Suppressor macrophage treated with lipopolysaccharide for 4 hours (primary cell): Measurements from ENCODE around the gene RRP36.
"Not testable (repeated sequence)": the region's sequence is repeated elsewhere in the genome, so short reads cannot be mapped to it uniquely, and the experiment has no call there.

Experiments used
- DNase-seq: peaks from one replicate; pipeline ENCODE4 v3.0.0-alpha.2; 2020

Gene RRP36

GRCh38 chr6:43040542-43041257 is 19.3 kb downstream of the RRP36 start:
- no peak for DNase-seq

DNA sequence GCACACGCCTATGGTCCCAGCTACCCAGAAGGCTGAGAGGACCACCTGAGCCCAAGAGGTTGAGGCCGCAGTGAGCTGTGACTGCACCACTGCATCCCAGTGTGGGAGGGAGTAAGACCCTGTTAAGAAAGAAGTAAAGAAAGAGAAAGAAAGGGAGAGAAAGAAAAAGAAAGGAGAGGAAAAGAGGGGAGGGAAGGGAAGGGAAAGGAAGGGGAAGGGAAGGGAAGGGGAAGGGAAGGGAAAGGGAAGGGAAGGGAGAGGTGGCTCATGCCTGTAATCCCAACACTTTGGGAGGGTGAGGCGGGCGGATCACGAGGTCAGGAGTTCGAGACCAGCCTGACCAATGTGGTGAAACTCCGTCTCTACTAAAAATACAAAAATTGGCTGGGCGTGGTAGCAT is 20.1 kb downstream of the RRP36 start:
- not testable (repeated sequence) for DNase-seq

- no peak for DNase-seq
Measured at GRCh38 chr6:43043310-43043709, 21.9 kb downstream of the RRP36 start.

DNA sequence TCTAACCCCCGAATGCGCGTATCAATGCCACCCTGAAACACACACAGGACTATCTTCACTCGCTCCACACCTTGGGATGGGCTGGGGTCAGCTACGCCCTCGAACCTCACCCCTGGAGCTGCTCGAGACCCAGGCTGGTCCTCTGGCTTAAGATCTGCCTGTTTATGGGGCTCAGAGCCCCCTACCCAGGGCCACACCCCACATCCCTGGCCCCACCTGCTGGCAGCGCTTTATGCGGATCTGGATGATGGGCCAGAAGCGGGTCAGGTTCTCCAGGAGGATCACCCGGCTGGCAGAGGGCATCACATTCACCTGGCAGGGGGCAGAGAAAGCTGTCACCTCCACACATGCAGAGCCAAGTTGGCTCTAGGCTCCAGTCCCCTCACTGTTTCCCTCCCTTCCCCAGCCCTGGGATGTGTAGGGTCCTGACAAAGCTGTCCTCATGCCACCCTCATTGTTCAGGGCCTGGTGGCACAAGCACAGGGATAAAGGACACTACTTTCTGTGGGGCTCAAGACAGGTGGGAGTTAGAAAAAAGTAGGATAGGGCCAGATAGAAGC is 24.0 kb downstream of the RRP36 start:
- no peak for DNase-seq

DNA sequence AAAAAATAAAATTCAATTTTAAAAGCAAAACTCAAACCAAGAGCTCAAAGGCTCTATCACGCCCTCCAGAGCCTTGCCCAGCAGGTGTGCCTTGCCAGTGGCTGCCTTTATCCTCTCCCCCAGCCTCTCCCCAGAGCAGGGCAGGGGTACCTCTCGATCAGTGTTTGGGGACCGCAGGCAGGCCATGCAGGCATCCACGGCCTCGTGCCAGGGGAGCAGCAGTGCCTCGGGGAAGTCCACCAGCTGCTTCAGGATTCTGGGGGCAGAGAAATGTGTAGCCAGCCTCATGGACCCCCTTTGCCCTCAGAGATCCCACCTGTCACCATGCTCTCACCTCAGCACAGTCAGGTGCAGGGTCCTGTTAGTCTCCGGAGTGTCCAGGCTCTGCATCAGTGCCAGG is 26.6 kb downstream of the RRP36 start:
- no peak for DNase-seq

DNA sequence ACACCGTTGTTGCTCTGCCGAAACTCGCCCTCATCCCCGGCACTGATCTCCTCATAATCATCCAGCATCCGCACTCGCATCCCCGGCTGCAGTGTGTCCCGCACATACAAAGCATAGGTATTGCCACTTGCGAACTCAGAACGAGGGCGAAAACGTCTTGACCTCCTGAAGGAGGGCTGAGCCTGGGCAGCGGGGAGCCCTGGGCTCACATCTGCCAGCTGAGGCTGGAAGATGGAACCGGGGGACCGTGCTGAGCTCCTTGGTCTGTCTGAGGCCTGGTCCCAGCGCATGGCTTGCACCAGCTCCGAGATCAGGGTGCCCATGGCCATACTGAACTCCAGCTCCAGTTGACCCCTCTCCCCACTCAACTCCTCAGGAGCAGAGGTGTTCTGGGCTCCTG is 29.6 kb downstream of the RRP36 start:
- no peak for DNase-seq

DNA sequence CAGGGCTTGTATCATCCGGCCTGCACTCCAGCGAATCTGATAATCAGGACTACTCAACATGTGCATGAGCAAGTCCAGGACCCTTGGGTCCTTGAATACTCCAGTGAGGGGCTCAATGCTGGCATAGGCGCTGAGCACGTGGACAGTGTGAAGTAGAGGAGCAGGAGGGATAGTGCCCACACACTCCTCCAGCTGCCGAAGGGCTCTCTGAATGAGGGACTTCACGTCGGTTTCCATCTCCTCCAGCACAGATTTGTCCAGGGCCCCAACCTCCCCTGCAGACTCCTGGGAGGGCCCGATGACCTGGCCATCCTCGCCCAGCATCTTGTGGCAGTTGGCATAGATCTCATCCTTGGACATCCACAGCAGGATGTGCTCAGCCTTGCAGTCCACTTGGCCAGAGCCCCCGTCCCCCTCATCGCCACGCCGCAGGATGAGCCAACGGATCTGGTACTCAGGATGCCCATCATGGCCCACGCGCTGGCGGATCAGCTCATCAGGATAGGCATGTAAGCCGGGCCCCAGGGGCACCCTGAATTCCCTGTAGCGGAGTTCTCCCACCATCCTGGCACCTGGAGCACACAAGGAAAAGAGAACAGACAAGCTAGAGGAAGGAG is 30.9 kb downstream of the RRP36 start:
- no peak for DNase-seq

GRCh38 chr6:43052842-43053544 is 31.6 kb downstream of the RRP36 start:
- DNase-seq = no peak

DNA sequence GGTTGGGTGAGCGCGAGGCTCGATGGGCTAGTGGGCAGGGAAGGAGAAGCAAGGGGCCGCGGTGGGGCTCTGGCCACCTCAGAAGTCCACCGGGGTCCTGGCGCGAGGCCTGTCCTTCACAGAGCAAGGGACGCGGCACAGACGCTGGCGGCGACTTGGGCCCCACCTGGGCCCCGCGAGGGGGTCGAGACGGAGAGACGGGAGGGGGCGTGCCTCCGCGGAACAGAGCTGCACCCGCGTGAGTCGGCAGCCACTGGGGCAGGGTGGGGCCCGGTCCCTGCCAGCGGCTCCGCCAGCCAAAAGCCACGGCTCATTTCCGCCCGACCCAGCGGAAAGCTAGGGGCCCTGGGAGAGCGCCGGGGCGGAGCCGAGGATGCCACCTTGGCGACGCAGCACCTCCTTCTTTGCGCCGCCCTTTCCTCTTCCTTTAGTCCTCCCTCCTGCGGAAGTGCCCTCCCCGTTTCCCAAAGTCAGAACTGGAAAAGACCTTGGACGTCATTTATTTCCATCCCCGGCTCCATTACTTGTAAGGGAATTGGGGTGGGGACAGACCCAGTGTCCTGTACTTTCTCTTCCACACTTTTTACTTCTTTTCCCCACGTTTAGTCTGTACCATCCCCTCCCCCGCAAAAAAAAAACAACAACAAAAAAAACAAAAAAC is 32.3 kb downstream of the RRP36 start, which contains the start of gene CUL7:
TSS of gene CUL7 (minus strand) at position 307 of the 661 bp plus-strand sequence. CDS start 1,063 bp downstream, outside the sequence.
- peak; percentile 95 for DNase-seq

- no peak for DNase-seq
Measured at GRCh38 chr6:43054206-43054943, 33.0 kb downstream of the RRP36 start.

GRCh38 chr6:43055966-43056365 is 34.5 kb downstream of the RRP36 start:
- DNase-seq = no peak

DNA sequence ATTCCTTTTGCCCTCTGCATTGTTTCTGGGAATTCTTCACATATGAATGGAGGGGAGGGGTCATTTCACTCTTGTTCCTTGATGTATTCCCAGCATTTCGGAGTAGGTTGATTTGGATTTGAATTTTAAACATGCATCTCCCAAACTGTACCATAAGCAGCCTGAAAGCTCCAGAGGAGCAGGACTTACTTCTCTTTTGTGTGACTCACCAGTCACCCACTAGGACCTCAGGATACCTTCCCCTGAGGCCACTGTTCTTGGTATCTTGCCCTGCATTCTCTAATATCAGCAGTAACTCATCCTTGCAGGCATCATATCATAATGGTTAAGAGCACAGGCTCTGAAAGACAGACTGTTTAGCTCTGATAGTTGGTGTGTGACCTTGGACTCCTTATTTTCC is 37.1 kb downstream of the RRP36 start:
- DNase-seq = no peak

DNA sequence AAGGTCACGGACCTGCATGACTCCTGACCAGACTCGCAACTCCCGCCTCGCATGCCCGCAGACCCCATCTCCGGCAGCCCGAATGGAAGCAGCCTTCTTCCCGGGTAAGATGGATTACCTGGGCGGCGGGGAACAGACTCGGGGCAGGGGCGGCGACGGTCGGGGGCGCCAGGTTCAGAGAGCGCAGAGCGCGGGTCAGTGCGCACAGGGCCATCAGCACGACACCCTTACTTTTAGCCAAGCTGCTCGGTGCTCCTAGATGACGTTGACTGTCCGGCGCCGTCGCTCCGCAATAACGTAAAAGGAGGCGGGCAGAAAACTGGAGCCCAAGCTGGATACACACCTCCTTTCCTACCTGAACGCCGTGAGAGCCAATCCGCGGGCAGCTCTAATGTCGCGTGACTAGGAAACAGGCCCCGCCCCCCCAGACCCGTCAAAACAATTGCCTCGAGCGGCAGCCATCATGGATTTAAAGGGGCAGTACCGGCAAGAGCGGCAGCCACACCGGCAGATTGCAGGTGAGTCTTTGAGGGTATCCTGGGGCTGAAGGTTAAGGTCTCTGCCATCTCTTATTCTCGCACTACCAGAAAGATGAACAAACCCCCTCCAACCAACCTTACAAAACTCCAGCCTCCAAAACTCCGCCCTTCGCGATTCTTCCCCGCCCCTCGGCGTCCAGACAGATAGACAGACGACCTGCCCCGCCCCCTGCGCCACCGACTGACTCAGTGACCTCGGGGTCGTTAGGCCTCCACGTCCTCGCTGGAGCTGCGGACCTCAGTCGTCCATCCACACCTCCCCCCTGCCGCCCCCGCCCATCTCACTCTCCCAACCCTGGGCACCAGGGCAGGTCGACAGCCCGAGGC is 38.0 kb downstream of the RRP36 start, which contains the start of the genes KLC4 and MRPL2:
TSS of gene KLC4 (plus strand) at position 464 of the 866 bp plus-strand sequence. CDS start 1,705 bp downstream, outside the sequence.
TSS of gene MRPL2 (minus strand) at position 267 of the 866 bp plus-strand sequence. CDS start at position 214, 53 bp downstream.
- peak; percentile 99 for DNase-seq

GRCh38 chr6:43060034-43060754 is 38.8 kb downstream of the RRP36 start:
- DNase-seq = no peak

GRCh38 chr6:43060755-43061633 is 39.6 kb downstream of the RRP36 start:
- no peak for DNase-seq

DNA sequence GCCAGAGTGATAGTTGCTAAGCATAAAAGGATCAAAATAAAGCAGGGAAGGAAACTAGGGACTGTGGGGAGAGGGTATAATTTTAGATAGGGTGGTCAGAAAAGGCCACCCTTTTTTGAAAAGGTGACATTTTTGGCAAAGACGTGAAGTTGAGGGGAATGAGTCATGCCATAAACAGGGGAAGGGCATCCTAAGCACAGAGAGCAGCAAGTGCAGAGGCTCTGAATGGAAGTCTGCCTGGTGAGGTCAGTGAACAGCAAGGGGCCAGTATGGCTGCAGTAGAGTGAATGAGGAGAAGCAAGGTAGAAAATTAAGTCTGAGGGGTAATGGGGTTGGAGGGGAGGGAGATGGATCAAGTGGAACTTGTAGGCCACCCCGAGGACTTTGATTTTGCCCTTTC is 40.4 kb downstream of the RRP36 start:
- DNase-seq = no peak

- no peak for DNase-seq
Measured at GRCh38 chr6:43062818-43063217, 41.4 kb downstream of the RRP36 start.

DNA sequence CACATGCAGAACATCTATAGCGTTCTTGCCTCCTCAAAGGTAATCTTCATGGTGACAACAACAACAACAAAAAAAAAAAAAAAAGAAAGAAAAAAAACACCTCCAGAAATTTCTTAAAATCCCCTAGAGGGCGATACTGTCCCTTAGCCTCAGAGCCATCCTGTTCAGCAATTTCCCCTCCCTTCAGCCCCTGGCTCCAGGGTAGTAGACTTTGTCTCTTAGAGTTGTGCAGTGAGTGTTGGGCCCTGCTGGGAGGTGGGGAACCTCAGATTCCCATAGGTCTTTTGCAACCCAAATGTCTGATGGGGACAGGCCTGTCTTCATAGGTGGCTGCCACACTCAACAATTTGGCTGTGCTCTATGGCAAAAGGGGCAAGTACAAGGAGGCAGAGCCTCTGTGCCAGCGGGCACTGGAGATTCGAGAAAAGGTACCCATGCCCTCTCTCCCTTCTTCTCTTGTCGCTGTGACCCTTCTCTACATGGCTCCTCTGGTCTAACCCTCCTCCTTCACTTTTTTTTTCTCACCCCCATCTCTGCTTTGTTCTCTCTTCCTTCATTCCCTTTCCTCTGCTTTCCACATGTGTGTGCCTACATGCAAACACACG is 48.7 kb downstream of the RRP36 start:
- DNase-seq = peak; percentile 35
